HG03066 (cell line): ENCODE data around the gene CCDC188.

ENCODE experiments used
- ATAC-seq: cut with Tn5 transposase; IDR thresholded peaks from one replicate; pipeline ENCODE4 v1.9.1; 2021; ENCODE audit warnings: low read depth; ENCODE audit not compliant: unreplicated experiment

CCDC188 gene

DNA sequence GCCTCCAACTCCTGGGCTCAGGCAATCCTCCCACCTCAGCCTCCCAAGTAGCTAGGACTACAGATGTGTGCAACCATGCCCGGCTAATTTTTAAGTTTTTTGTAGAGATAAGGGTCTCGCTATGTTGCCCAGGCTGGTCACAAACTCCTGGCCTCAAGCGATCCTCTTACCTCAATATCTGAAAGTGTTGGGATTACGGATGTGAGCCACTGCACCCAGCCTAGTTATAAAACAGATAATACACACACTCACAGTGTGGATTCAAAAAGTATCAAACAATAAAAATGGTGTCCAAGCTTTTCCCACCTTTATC lies 377 bp upstream of the CCDC188 start:
- no peak for ATAC-seq

DNA sequence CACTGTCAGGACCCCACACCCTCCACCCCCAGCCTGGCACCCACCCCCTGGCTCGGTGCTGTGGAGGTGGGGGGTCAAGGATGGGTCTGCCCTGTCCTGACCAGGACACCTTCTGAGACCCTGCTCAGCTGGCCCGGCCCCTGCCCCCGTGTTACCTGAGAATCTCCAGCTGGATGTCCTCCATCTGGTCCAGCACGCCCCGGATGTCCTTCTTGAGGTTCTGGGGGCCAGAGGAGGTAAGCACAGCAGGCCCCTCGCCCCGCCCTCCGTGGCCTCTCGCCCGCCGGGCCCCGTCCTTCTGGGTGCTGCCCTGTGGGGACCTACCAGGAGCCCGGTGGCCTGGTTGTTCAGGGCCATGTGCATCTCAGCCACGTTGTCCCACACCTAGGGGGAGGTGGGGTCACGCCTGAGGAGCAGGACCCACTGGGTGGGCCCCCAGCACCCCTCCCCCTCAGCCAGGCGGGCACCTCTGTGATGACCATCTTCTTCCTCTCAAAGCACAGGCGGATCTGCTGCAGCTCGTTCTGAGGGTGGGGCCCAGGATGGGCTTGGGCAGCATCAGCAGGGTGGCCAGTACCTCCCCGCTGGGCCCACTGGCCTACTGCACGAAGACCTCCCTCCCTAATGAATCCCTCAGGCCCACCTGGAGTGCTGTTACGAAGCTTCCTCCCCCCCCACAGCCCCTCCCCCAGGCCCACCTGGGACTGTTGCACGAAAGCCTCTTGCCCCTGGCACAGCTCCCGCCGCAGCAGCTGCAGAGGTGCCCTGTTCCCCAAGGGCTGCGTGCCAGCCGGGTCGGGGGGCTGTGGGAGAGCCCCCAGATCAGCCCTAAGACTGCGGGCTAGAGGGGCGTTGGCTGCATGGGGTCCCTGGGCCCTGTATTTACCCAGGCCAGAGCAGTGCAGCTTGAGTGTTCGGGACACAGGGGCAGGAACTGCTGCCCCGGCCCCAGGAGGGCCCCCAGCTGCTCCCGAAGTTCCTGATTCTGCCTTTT lies 1.3 kb downstream of the CCDC188 start:
- no peak for ATAC-seq

DNA sequence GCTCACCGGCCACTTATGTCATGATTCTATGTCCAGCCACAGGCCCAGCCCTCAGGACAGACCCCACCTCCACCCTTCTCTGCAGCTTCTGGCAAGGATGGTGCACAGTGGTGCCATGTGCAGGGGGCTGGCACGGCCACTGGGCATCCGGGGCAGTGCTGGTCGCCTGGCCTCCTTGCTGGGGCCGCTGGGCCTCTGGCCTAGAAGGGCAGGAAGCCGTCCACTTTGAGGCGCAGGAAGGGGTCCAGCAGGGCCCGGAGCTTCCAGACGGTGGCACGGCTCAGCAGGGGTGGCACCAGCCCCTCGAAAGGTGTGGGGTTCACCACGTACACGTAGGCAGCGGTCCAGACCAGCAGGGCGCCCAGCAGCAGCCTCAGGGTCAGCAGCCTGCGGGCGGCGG lies 2.4 kb downstream of the CCDC188 start:
- no peak for ATAC-seq

DNA sequence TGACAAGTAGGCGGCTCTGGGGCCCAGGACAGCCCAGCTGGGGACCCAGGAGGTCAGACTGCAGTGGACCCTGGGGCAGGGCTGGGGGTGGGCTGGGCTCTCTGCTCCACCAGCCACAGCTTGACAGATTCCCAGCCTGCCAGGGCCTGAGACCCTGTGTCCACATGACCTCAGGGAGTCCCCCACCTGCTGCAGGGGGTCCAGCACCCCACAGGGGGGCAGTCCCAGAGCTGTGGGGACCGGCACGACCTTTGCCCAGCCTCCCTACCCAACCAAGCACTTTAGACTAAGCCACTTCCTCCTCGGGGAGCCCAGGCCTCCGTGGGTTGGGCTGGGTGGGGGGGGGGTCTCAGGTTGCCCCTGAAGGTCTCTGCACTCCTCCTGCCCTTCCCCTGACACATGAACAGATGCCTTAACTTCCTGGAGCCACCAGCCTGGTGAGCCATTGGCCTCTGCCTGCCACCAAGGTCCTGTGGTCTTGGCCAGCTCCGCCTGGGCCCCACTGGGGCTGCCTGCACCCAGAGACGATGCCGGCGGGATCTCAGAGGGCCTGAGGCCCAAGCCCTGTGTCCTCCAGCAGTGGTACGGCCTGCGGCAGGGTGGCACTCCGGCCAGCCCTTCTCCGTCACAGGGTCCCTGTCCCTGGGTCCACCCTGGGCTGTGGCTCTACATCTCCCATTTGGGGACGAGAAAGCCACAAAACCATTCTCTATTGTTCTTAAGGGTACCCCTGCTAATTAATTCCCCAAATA lies 3.4 kb downstream of the CCDC188 start:
- no peak for ATAC-seq

DNA sequence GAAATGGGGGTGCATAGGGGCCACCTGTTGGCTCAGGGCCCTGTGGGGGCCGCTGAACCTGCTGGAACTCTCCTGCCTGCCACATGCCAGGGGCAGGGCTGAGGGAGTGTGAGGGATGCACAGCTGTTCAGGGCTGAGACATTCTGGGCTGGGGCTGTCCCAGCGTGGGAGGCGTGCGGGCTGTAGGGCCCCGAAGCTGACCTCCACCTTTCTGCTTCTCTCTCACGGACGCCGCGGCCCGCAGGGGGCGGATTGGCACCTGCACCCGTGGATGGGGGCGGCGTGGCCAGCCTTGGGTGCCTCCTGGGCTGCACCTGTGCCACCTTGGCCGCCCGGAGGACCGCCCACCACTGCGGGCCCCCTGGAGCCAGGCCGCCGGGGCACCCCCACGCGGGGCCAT lies 4.1 kb downstream of the CCDC188 start:
- ATAC-seq = no peak

DNA sequence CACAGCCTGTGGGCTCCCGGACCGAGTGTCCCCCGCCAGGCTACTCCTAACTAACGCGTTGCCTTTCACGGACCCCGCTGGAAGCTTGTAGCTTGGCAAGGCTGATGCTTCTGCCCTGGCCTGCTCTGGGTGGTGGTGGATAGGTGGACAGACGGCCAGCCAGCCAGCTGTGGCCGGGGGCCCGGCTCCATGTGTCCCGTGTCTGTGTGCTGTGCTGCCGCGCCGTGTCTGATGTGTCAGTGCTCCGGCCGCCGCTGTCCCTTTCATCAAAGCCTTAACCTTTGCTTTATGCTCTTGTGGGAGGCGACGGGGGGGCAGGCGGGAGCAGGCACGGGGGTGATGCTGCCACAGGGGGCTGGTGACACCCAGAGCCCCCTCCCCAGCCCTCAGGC lies 5.0 kb downstream of the CCDC188 start:
- ATAC-seq = no peak

DNA sequence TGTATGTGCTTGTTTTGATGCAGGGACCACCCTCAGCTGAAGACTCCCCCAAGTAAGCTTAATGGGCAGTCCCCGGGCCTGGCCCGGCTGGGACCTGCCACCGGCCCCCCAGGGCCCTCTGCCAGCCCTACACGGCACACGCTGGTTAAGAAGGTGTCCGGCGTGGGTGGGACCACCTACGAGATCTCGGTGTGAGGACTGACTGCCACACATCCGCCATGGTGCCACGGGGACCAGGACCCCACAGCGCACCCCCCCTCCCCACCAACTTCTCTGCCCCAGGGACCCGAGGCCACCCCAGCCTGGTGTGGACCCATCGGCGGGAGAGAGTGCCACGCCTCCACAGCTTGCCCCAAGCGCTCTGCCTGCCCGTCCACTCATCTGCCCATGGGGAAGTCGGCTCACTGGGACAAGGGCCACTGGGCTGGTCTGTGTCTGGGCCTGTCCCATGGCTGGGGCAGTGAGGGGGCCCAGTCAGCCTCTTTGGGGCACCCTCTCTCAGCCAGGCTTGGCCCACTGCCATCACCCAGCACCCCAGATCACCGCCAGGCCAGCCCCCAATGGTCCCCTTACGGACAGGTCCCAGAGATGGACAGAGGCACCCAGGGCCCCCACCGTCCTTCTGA lies 5.5 kb downstream of the CCDC188 start:
- no peak for ATAC-seq

DNA sequence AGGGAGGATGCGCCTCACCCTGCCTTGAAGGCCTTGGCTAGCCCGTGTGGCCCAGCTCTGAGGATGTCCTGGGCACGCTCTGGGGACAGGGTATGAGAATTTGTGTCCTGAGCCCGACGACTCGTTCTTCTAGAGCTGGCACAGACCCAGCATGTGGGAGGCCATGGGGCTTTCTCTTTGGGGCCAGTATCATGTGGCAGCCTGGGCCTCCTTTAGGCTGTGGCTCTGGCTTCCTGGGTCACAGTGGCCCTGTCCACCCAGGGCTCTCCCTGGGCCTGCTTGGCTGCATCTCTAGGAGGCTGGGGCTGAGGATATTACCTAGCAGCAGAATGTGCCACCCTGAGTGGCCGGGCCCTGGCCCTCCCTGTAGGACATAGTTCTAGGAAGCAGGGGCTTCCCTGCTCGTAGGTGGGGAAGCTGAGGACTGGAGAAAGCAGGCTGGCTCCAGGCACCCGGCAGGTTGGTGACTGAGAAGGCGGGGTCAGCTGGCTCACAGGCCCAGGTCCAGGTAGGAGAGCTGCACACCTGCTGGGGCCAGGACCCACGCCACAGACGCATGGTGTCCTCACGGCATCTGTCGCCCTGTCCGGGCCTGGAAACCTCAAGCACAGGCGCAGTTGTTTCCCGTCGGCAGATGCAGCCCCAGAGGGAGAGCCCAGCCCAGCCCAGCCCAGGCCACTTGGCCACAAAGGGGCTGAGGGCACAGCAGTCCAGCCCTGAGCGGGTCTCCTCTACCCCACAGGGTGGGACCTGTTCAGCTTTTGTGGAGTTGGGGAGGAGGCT lies 6.8 kb downstream of the CCDC188 start:
- ATAC-seq = no peak

DNA sequence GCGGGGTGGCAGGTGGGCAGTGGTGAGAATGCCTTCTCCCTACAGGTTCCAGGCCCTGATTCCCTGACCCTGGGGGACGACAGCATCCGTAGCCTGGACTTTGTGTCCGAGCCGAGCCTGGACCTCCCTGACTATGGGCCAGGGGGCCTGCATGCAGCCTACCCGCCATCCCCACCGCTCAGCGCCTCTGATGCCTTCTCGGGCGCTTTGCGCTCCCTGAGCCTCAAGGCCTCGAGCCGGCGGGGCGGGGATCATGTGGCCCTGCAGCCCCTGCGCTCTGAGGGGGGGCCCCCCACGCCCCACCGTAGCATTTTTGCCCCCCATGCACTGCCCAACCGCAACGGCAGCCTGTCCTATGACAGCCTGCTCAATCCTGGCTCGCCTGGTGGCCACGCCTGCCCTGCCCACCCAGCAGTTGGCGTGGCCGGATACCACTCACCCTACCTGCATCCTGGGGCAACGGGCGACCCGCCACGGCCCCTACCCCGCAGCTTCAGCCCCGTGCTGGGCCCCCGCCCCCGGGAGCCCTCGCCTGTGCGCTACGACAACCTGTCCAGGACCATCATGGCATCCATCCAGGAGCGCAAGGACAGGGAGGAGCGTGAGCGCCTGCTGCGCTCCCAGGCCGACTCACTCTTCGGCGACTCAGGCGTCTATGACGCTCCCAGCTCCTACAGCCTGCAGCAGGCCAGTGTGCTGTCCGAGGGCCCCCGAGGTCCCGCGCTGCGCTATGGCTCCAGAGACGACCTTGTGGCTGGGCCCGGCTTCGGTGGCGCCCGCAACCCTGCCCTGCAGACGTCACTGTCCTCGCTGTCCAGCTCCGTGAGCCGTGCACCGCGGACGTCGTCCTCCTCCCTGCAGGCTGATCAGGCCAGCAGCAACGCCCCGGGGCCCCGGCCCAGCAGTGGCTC lies 7.9 kb downstream of the CCDC188 start:
- ATAC-seq = no peak

DNA sequence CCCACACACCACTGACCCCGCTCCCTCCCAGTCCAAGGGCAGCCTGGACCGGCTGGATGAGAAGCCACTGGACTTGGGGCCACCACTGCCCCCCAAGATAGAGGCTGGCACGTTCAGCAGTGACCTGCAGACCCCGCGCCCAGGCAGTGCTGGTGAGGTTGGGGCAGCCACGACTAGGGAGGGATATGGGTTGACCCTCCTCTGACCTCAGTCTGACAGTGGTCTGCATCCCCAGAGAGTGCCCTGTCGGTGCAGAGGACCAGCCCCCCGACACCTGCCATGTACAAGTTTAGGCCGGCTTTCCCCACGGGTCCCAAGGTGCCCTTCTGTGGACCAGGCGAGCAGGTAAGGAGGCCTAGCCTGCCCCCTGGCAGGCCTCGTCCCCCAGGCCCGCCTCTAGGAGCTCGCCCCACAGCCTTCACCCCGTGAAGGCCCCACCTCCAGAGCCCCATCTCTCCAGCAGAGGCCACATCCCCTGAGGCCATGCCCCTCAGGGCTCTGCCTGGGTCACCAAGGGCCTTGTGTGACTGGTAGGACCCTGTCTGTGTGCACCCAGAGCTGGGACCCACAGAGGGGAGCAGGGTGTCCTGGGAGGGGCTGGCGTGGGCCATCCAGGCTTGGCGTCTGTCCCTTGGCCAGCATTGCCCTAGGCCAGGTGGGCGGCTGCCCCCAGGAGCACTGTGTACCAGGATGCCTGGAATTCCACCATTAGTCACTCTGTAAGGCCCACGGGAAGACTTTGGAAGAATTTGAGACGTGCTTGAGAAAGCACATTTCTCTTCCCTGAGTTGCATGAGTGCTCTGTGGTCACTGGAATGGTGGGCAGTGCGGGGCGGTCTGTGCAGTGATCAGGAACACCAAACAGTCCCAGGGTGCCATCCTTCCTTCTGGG lies 9.4 kb downstream of the CCDC188 start:
- no peak for ATAC-seq

DNA sequence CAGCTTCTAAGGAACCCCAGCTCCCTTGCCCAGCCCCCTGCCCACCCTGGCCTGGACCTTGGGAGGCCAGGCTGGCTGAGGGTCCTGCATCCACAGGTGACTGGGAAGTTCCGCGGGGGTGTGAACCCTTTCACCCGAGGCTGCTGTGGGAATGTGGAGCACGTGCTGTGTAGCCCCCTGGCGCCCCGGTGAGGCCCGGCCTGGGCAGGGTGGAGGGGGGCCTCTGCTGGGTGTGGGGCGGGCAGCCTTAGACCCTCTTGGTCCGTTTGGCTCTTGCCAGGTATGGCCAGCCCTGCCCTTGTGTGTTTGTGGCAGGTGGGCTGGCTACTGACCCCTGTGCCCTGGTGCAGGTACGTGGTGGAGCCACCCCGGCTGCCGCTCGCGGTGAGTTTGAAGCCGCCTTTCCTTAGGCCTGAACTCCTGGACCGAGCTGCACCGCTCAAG lies 10.3 kb downstream of the CCDC188 start:
- no peak for ATAC-seq

DNA sequence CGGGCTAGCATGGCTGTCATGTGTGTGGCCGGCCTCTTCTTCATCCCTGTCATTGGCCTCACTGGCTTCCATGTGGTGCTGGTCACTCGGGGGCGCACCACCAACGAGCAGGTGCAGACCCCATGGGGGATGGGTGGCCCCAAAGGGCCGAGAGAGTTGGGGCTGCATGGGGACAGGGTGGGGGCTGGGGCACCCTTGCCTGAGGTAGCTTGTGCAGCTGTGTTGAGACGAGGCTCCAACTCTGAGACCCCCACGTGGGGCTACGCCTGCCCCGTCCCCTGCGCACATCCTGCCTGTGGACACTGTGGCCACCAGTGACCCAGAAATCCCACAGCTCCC lies 10.8 kb downstream of the CCDC188 start:
- ATAC-seq = no peak

DNA sequence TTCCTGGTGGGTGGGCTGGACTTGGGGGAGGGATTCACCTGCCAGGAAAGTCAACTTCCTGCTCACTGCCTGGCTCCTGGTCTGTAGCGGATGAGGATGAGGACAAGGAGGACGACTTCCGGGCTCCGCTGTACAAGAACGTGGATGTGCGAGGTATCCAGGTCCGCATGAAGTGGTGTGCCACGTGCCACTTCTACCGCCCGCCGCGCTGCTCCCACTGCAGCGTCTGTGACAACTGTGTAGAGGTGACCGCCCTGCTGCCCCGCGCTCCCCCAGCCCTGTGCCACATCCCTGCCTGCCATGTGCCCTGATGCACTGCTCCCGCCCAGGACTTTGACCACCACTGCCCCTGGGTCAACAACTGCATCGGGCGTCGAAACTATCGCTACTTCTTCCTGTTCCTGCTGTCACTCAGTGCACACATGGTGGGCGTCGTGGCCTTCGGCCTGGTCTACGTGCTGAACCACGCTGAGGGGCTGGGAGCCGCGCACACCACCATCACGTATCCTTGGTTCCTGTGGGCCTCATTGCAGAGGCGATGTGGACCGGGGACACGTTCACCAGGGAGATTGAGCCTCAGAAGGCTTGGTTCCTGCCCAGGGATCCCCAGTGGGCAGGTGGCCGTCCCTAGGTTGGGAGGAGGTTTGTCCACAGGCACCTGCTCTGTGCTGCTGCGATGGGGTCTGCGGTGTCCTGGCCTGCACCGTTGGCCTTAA lies 11.3 kb downstream of the CCDC188 start:
- ATAC-seq = no peak

DNA sequence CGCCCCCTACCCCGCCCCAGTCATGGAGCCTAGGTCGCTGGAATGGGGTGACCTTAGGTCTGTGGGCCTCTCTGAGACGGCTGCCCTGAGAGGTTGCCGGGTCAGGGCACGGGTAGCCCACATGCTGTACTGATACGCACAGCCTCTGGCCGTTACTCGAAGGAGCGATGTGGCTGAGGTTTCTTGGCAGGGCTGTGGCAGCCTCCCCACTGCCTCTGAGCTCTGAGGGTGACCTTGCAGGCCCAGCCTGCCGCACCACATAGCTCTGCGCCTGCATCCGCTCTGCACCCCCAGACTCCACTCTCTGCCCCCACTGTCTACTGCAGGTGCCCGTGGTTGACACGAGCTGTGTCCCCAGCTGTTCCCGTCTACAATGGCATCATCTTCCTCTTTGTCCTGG lies 12.0 kb downstream of the CCDC188 start:
- ATAC-seq = no peak

DNA sequence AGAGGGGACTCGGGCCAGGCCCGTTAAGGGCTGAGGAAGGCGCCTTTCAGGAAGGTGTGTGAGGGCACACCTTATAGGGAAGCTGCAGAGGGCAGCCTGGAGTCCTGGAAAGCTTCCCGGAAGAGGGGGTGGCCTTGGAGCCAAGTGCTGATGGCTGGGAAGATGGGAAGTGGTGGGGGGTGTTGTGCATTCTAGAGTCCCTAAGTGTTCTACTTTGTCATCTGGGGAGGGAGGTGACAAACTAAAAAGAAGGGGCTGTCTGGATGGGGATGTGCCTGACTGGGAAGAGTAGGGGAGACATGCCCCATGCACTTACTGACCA lies 12.5 kb downstream of the CCDC188 start:
- no peak for ATAC-seq

DNA sequence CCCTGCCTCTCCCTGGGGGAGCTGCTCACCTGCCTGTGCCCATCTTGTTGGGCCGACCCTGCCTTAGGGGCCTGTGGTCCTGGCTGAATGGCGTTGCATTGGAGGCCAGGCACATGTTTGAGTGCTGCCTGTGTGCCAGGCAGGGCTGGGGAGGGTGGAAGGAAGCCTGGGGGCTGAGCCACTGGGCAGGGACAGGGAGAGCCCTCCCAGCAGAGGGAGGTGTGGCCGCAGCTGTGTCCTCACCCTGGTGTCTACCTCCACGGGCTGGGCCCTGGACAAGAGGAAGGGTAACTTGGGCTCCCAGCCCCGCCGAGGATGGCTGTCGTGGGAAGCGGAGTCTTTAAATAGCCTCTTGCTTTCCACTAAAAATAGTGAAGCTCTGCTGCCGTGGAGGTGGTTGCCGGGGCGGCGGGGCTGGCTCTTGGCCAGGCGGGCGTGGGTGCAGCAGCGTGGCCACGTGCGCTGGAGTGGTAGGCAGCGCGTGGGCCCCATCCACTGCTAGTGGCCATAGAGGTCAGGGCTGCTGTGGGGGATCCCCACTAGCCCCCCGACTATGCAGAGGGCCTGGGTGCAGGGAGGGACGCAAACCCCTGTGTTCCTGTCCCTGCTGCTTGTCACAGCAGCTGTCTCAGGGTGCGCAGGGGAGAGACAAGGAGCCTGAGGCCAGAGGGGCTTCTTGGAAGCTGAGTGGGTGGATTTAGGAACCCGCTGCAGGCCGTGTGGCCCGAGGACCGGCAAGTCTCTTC lies 13.0 kb downstream of the CCDC188 start:
- no peak for ATAC-seq

DNA sequence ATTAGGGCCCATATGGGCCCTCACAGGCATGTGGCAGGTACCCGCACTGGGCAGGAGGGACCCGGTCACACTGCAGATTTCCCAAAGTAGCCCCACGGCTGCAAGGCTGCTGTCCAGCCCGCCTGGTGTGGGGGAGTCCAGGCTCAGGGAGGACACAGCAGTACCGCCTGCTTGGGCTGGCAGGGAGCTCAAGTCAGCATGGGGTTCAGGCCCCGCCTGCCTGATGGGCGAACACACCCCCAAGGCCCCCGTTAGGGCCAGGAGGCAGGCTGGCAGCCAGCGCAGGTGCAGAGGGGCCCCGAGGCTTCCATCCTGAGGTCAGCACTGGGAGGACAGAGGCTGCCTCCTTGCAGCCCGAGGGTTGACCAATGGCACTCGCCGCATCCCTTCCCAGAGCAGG lies 13.7 kb downstream of the CCDC188 start:
- no peak for ATAC-seq

DNA sequence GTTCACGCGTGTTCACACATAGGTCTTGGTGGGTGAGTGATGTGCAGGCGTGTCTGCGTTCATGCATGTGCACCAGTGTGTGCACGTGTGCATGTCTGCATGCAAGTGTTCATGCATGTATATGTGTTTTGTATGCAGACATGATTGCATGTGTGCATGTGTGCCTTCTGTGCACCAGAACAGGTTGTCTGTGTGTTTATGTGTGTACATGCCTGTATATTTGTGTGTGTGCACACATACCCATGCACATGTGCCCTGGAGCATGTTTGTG lies 14.3 kb downstream of the CCDC188 start:
- no peak for ATAC-seq
